ENCODE measurements around the gene TSPAN9. TPM values are rescaled to one million over a fixed set of nuclear protein-coding genes. Genes with fewer than 3 reads are reported as not detected.

Gene TSPAN9
- total RNA-seq, 3 donors from 2014 or later: 16.8 to 44.9 (median 36.9) TPM

DNA sequence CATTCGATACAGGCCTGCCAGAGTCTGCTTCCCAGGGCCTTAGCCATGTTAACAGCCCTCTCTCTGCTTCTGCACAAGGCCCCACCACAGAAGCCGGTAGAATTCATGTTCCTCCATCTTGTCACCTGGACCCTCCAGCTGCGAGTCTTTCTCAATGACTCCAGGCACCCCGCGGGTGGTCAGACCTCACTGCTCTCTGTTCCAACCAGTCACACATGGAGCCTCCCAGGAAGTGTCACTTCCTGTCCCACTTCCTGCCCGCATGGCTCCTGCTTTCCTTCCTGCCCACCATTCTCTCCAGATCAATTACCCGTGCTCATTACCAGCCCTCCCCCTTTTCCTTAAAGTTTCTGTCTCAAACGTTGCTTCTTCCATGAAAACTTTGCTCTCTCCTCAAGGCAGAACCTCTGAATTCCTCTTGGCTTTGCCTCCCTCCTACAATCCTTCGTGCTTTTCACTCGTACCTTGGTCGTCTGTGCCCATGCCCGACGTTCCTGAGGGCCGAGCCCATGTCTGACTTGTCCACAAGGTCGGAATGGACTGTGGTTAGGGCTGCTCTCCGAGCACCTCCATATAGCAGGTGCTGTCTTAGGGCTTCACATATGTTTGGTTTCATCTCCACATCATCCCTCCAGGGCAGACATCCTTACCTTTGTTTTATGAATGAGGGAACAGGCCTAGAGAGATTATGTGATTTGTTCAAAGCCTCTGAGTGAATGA is 172.1 kb downstream of the TSPAN9 start:
- no peaks in the 10 kb centered on the region for H3K27me3 ChIP-seq
- TF ChIP-seq, protein P1, sequence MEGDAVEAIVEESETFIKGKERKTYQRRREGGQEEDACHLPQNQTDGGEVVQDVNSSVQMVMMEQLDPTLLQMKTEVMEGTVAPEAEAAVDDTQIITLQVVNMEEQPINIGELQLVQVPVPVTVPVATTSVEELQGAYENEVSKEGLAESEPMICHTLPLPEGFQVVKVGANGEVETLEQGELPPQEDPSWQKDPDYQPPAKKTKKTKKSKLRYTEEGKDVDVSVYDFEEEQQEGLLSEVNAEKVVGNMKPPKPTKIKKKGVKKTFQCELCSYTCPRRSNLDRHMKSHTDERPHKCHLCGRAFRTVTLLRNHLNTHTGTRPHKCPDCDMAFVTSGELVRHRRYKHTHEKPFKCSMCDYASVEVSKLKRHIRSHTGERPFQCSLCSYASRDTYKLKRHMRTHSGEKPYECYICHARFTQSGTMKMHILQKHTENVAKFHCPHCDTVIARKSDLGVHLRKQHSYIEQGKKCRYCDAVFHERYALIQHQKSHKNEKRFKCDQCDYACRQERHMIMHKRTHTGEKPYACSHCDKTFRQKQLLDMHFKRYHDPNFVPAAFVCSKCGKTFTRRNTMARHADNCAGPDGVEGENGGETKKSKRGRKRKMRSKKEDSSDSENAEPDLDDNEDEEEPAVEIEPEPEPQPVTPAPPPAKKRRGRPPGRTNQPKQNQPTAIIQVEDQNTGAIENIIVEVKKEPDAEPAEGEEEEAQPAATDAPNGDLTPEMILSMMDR (IDR thresholded peaks at IDR 0.05): no peak
- TF ChIP-seq POLR2AphosphoS5 (IDR thresholded peaks at IDR 0.05) (no peak), POLR2A (IDR thresholded peaks at IDR 0.05) (no peak)
- H3K4me3 ChIP-seq: no peak overlapping the region
- no peak for DNase-seq (ENCODE audit: low spot score in 2 of 2)
- intact Hi-C loops (cut with DNase I; ENCODE audit: low total_unique reads): loop anchor here (5.0 kb wide), 1 partner anchor 988 kb away; no protein-coding TSS in a partner anchor
- H3K27ac ChIP-seq: no peak overlapping the region
- no peaks in the 10 kb centered on the region for H3K36me3 ChIP-seq
- no peaks in the 10 kb centered on the region for H3K9me3 ChIP-seq
- H3K4me1 ChIP-seq: peaks cover 0 to 6% of the 10 kb centered on the region in 2 donors

DNA sequence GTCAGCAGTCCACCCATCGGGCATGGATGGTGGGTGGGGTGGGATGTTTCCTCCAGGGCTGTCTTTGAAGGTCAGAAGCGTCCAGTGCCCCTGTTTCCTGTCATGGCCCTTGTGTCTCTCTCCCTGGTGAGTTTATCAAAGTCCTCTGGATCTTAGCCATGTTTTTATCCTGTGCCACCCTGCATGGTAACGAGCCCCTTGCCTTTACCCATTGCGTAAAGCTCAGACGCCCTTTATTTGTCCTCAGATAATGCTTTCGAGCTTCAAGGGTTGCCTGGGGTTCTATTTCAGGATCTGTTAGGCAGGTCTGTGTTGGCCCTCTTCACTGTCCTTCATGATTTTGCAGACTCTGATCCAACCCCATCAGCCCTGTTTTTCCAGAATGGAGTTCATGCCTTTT is 172.9 kb downstream of the TSPAN9 start:
- TF ChIP-seq, protein P1 (IDR thresholded peaks at IDR 0.05): no peak
- TF ChIP-seq POLR2A (IDR thresholded peaks at IDR 0.05): no peak
- Histone ChIP-seq H3K27ac (no peak overlapping the region), H3K27me3 (no peaks in the 10 kb centered on the region), H3K36me3 (no peaks in the 10 kb centered on the region), H3K4me3 (no peak overlapping the region), H3K4me1 (peaks cover 0 to 6% of the 10 kb centered on the region in 2 donors), H3K9me3 (no peaks in the 10 kb centered on the region)
- intact Hi-C loops (cut with DNase I; ENCODE audit: low total_unique reads): loop anchor here (5.0 kb wide), 1 partner anchor 787 kb away; no protein-coding TSS in a partner anchor
- no peak for DNase-seq (ENCODE audit: low spot score in 2 of 2)

DNA sequence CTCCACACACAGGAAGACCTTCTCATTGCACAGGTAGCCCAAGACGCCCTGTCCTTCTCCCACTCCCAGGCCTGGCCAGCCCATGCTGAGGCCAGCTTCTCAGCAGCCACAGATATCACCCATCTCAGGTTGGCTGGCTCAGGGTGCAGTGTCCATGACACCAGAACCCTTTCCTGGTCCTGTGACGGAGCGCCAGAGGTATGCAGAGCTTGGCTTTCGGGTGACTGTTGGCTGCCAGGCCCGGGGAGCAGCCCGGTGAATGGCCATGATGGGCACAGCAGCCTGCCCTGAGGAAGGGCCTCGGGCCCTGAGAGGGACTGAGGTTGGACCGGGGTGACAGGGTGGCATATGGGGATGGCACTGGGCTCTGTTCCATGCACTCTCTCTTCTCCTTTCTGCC is 173.4 kb downstream of the TSPAN9 start:
- DNase-seq (ENCODE audit: low spot score in 2 of 2): no peak
- Histone ChIP-seq H3K4me3 (no peak overlapping the region), H3K4me1 (peaks cover 0 to 6% of the 10 kb centered on the region in 2 donors), H3K9me3 (no peaks in the 10 kb centered on the region), H3K27ac (no peak overlapping the region), H3K27me3 (no peaks in the 10 kb centered on the region), H3K36me3 (no peaks in the 10 kb centered on the region)
- intact Hi-C loops (cut with DNase I; ENCODE audit: low total_unique reads): loop anchor here (5.0 kb wide), 1 partner anchor 787 kb away; no protein-coding TSS in a partner anchor
- TF ChIP-seq POLR2AphosphoS5 (IDR thresholded peaks at IDR 0.05): no peak
- no peak for TF ChIP-seq POLR2A (IDR thresholded peaks at IDR 0.05)
- TF ChIP-seq, protein P1 (IDR thresholded peaks at IDR 0.05): no peak

DNA sequence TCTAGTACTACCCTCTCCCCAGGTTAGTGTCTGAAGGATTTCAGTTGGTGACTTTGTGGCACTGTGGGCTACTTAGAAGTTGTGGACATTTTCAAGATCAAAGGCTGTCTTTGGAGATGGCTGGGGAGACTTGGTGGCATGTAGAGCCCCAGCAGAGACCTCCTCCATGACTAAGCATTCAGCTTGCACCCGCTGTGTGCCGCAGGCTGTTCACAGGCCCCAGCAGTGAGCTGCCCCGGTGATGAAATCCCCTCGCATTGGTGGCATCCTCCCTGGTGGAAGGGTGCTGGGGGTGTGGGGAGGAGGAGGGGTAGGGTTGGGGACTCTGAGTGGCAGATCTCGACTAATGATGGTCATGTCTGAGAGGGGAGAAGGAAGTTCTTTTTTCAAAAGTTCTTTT is 173.9 kb downstream of the TSPAN9 start:
- Histone ChIP-seq H3K4me1 (peaks cover 0 to 6% of the 10 kb centered on the region in 2 donors), H3K36me3 (no peaks in the 10 kb centered on the region), H3K27ac (no peak overlapping the region), H3K4me3 (no peak overlapping the region), H3K27me3 (no peaks in the 10 kb centered on the region), H3K9me3 (no peaks in the 10 kb centered on the region)
- TF ChIP-seq, protein P1 (IDR thresholded peaks at IDR 0.05): no peak
- TF ChIP-seq POLR2A (IDR thresholded peaks at IDR 0.05) (no peak), POLR2AphosphoS5 (IDR thresholded peaks at IDR 0.05) (no peak)
- intact Hi-C loops (cut with DNase I; ENCODE audit: low total_unique reads): loop anchor here (5.0 kb wide), 1 partner anchor 786 kb away; no protein-coding TSS in a partner anchor
- no peak for DNase-seq (ENCODE audit: low spot score in 2 of 2)

DNA sequence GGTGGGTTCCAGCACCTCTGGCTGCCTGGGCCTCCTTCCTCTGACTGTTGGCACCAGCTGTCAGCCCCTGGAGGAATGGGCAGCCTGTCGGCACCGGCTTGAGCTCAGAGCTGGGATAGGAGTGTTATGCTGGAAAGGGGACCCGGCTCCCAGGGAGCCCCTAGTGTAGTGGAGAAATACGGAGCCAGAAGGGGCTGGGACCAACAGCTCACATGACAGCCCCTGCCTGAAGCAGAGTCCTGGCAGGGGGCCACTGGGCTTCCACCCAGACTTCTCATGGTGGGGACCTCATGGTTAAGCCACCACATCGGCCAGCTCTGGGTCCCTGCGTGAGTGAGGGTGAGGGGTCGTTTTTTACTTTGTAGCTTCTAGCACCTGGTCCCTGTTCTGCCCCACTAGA is 174.5 kb downstream of the TSPAN9 start:
- H3K4me3 ChIP-seq: no peak overlapping the region
- no peaks in the 10 kb centered on the region for H3K27me3 ChIP-seq
- no peak for DNase-seq (ENCODE audit: low spot score in 2 of 2)
- H3K36me3 ChIP-seq: no peaks in the 10 kb centered on the region
- H3K27ac ChIP-seq: peak overlapping the region in 1 of 2 donors; percentile 75
- no peak for TF ChIP-seq POLR2AphosphoS5 (IDR thresholded peaks at IDR 0.05)
- no peaks in the 10 kb centered on the region for H3K9me3 ChIP-seq
- peaks cover 0 to 6% of the 10 kb centered on the region in 2 donors for H3K4me1 ChIP-seq
- intact Hi-C loops (cut with DNase I; ENCODE audit: low total_unique reads): loop anchor here (5.0 kb wide), 1 partner anchor 786 kb away; no protein-coding TSS in a partner anchor
